OCI-LY3 (cell line): ENCODE results near the gene CDK3.
"Not testable (repeated sequence)": the region's sequence is repeated elsewhere in the genome, so short reads cannot be mapped to it uniquely, and the experiment has no call there.

ENCODE experiments used
- CTCF ChIP-seq: fragments of 200-600, 300-600 bp; sonication (generic); IDR thresholded peaks from 2 replicates; pipeline ENCODE4 v1.5.1; 2014; ENCODE audit warnings: antibody characterized with exemption, low read length, low read depth
- EZH2phosphoT487 ChIP-seq: fragments of 200-600 bp; shearing (Covaris generic); IDR thresholded peaks from 2 replicates; pipeline ENCODE4 v1.6.1; 2018; ENCODE audit warnings: antibody characterized with exemption, mixed run types, low read depth

GRCh38 chr17:75969044-75969443 lies 31.6 kb upstream of the CDK3 start:
- not testable (repeated sequence) for TF ChIP-seq CTCF, EZH2phosphoT487
